ENCODE data around the gene GLE1. TPM values are rescaled to one million over a fixed set of nuclear protein-coding genes. Genes with fewer than 3 reads are reported as not detected.
"Not testable (repeated sequence)": the region's sequence is repeated elsewhere in the genome, so short reads cannot be mapped to it uniquely, and the experiment has no call there.

Gene GLE1
- total RNA-seq, 1 donor from 2014 or later = 15.7 TPM

GRCh38 chr9:128495804-128496417 lies 8.6 kb upstream of the GLE1 start:
- DNase-seq = no peak

GRCh38 chr9:128497824-128498610 lies 6.5 kb upstream of the GLE1 start:
- no peak for DNase-seq

- DNase-seq = no peak
Observed at GRCh38 chr9:128498911-128499310, 5.6 kb upstream of the GLE1 start.

- no peak for DNase-seq
Observed at GRCh38 chr9:128499920-128500319, 4.6 kb upstream of the GLE1 start.

- peak; percentile 23 for DNase-seq
Observed at GRCh38 chr9:128503415-128503825, 1.1 kb upstream of the GLE1 start.

- DNase-seq = no peak
Observed at GRCh38 chr9:128503870-128504269, 649 bp upstream of the GLE1 start.

- no peak for DNase-seq
Observed at GRCh38 chr9:128505414-128505765, 871 bp downstream of the GLE1 start.

GRCh38 chr9:128505906-128506305 lies 1.4 kb downstream of the GLE1 start:
- DNase-seq = not testable (repeated sequence)

- DNase-seq = no peak
Observed at GRCh38 chr9:128512820-128513219, 8.3 kb downstream of the GLE1 start.

GRCh38 chr9:128521956-128522355 lies 17.4 kb downstream of the GLE1 start:
- DNase-seq = no peak

GRCh38 chr9:128523199-128523925 lies 18.8 kb downstream of the GLE1 start:
- DNase-seq = no peak

- DNase-seq = no peak
Observed at GRCh38 chr9:128526720-128527119, 22.2 kb downstream of the GLE1 start.

- DNase-seq = no peak
Observed at GRCh38 chr9:128528445-128529160, 24.1 kb downstream of the GLE1 start.

- DNase-seq = no peak
Observed at GRCh38 chr9:128529191-128529590, 24.7 kb downstream of the GLE1 start.

- DNase-seq = no peak
Observed at GRCh38 chr9:128532581-128532980, 28.1 kb downstream of the GLE1 start.

- DNase-seq = no peak
Observed at GRCh38 chr9:128540634-128541360, 36.3 kb downstream of the GLE1 start.

GRCh38 chr9:128546504-128546903 lies 42.0 kb downstream of the GLE1 start:
- no peak for DNase-seq

- no peak for DNase-seq
Observed at GRCh38 chr9:128548876-128549275, 44.4 kb downstream of the GLE1 start.

GRCh38 chr9:128550226-128550625 lies 45.7 kb downstream of the GLE1 start:
- no peak for DNase-seq

- DNase-seq = peak; percentile 43
Observed at GRCh38 chr9:128550770-128551656, 46.5 kb downstream of the GLE1 start.

GRCh38 chr9:128551657-128552152 lies 47.2 kb downstream of the GLE1 start:
- no peak for DNase-seq

Measured in skin of body (tissue), 2 donors.